Endothelial cell of umbilical vein (primary cell): ENCODE results near the gene FBXO27. TPM values are rescaled to one million over a fixed set of nuclear protein-coding genes. Genes with fewer than 3 reads are reported as not detected.

Experiments
- BruUV-seq: library from RNA; stranded (reverse); fragments of 400-500 nt; replicated peaks from 2 replicates; lab custom pipeline; 2021; lab: Mats Ljungman, UMichigan
- CTCF ChIA-PET: fragments of 300-600, 350-600 bp; sonication (Branson Sonifier 250); formaldehyde crosslinking; loops from one replicate; lab custom pipeline; 2021; ENCODE audit warnings: antibody characterized with exemption, inconsistent platforms; lab: Charles Lee
- POLR2A ChIA-PET: fragments of 300-600, 350-600 bp; sonication (Branson Sonifier 250); formaldehyde crosslinking; loops from one replicate; lab custom pipeline; 2021; ENCODE audit warnings: antibody characterized with exemption, inconsistent platforms; lab: Charles Lee
- DNase-seq: peaks from one replicate; pipeline ENCODE4 v3.0.0-alpha.2; 2011; ENCODE audit warnings: low read depth, low spot score
- FAIRE-seq: peaks from 2 replicates; lab custom pipeline; 2011; peaks lifted over from hg19 to GRCh38; lab: Jason Lieb, UNC
- H2AFZ ChIP-seq: 2 replicates; pipeline ENCODE4 v1.6.0; 2012; ENCODE audit warnings: low read depth, low read length, control low read depth, inconsistent platforms
- H3K27ac ChIP-seq: 2 replicates; pipeline ENCODE4 v1.5.1; 2011; ENCODE audit warnings: low read depth, mild to moderate bottlenecking, control low read depth, low read length, moderate library complexity; ENCODE audit not compliant: insufficient read depth
- H3K27me3 ChIP-seq, 2 experiments: 2 replicates each; pipeline versions ENCODE4 v1.6.0 to v1.6.1; 2011; ENCODE audit warnings: low read length in 2 of 2, mixed read lengths in 1 of 2; ENCODE audit not compliant: control insufficient read depth in 2 of 2, insufficient read depth in 2 of 2
- H3K36me3 ChIP-seq, 2 experiments: 2 replicates in 1 of 2; 3 replicates in 1 of 2; pipeline ENCODE4 v1.5.1; 2011; ENCODE audit warnings: low read length in 2 of 2, mild to moderate bottlenecking in 1 of 2, moderate library complexity in 1 of 2; ENCODE audit not compliant: control insufficient read depth in 2 of 2, insufficient read depth in 2 of 2; ENCODE audit errors: extremely low read depth in 1 of 2
- H3K4me1 ChIP-seq: 3 replicates; pipeline ENCODE4 v1.5.1; 2011; ENCODE audit warnings: mild to moderate bottlenecking, low read length; ENCODE audit not compliant: control insufficient read depth, insufficient read depth; ENCODE audit errors: extremely low read depth
- H3K4me2 ChIP-seq: 2 replicates; pipeline ENCODE4 v1.6.1; 2011; ENCODE audit warnings: low read length, control low read depth, mixed read lengths; ENCODE audit not compliant: insufficient read depth
- H3K4me3 ChIP-seq, 3 experiments: fragments of 200-600 bp in 1 of 3; sonication (generic), shearing (Covaris generic) in 1 of 3; replicated peaks in 1 of 3; 2 replicates each; pipeline ENCODE4 v1.5.1; 2011 to 2016; ENCODE audit warnings: control low read depth in 3 of 3, low read length in 3 of 3, mild to moderate bottlenecking in 2 of 3, inconsistent platforms in 1 of 3, low read depth in 1 of 3, moderate library complexity in 1 of 3; ENCODE audit not compliant: insufficient read depth in 1 of 3
- H3K79me2 ChIP-seq: 2 replicates; pipeline ENCODE4 v1.6.0; 2012; ENCODE audit warnings: low read length, inconsistent platforms; ENCODE audit not compliant: control insufficient read depth, insufficient read depth
- H3K9ac ChIP-seq: replicated peaks from 2 replicates; pipeline ENCODE3; 2011; ENCODE audit warnings: low read length, control low read depth; ENCODE audit not compliant: insufficient read depth; ENCODE audit errors: extremely low read depth
- H3K9me1 ChIP-seq: replicated peaks from 3 replicates; pipeline ENCODE4 v1.6.0; 2011; ENCODE audit warnings: mild to moderate bottlenecking, low read length; ENCODE audit not compliant: control insufficient read depth, insufficient read depth; ENCODE audit errors: extremely low read depth
- H3K9me3 ChIP-seq: replicated peaks from 2 replicates; pipeline ENCODE4 v1.5.1; 2012; ENCODE audit warnings: low read length, inconsistent platforms; ENCODE audit not compliant: control insufficient read depth, insufficient read depth
- H4K20me1 ChIP-seq: replicated peaks from 2 replicates; pipeline ENCODE3; 2011; ENCODE audit warnings: mild to moderate bottlenecking, low read length; ENCODE audit not compliant: control insufficient read depth, insufficient read depth; ENCODE audit errors: extremely low read depth
- EZH2 ChIP-seq: IDR thresholded peaks from 2 replicates; pipeline ENCODE4 v1.6.1; 2012; ENCODE audit warnings: borderline replicate concordance, low read depth, mild to moderate bottlenecking, moderate library complexity, low read length, inconsistent platforms; ENCODE audit not compliant: severe bottlenecking
- FOS ChIP-seq: IDR thresholded peaks from 2 replicates; pipeline ENCODE4 v1.6.1; 2011; ENCODE audit warnings: mild to moderate bottlenecking, low read length, moderate library complexity, borderline replicate concordance; ENCODE audit not compliant: insufficient read depth
- GATA2 ChIP-seq: IDR thresholded peaks from 2 replicates; pipeline ENCODE4 v1.7.0; 2011; ENCODE audit warnings: low read depth, mild to moderate bottlenecking, moderate library complexity, mixed read lengths, low read length; ENCODE audit not compliant: insufficient read length, insufficient read depth
- JUN ChIP-seq: IDR thresholded peaks from 2 replicates; pipeline ENCODE4 v1.6.1; 2011; ENCODE audit warnings: borderline replicate concordance, low read depth; ENCODE audit not compliant: insufficient read length, insufficient read depth
- MYC ChIP-seq: IDR thresholded peaks from one replicate; pipeline ENCODE4 v1.6.1; 2011; ENCODE audit warnings: mild to moderate bottlenecking, low read depth, low read length
- POLR2A ChIP-seq: IDR thresholded peaks from 2 replicates; pipeline ENCODE4 v1.6.1; 2012; ENCODE audit warnings: low read depth, mild to moderate bottlenecking, control low read depth, low read length
- POLR2AphosphoS5 ChIP-seq: IDR thresholded peaks from 2 replicates; pipeline ENCODE4 v1.6.1; 2012; ENCODE audit warnings: low read depth, mild to moderate bottlenecking, control low read depth, low read length, moderate library complexity; ENCODE audit not compliant: insufficient read depth
- dilution Hi-C: fragments of 300-500 bp; cut with MboI; formaldehyde crosslinking; loops from one replicate; pipeline ENCODE4 v1.15.0; 2019; ENCODE audit warnings: low sequenced_read_pairs; ENCODE audit not compliant: extremely low pct_ligation_motif_present
- intact Hi-C: fragments of 100-400 bp; cut with micrococcal nuclease; formaldehyde crosslinking; loops from one replicate; pipeline ENCODE4 v1.10.0; 2022
- polyA plus RNA-seq, 4 experiments: library from polyadenylated mRNA; depleted of rRNA in 3 of 4; stranded (reverse) in 3 of 4; unstranded in 1 of 4; fragments of >200 nt; gene quantifications; 2 replicates each; pipeline versions ENCODE4 v1.2.1 to v1.2.3, GENCODE V29; 2011 to 2012; ENCODE audit warnings: missing spikeins in 1 of 4
- total RNA-seq: library from RNA; stranded (reverse); gene quantifications from 2 replicates; pipeline ENCODE4 v1.2.3, GENCODE V29; 2021
- TF ChIP-seq, protein P1 (sequence below), 2 donors: IDR thresholded peaks; 1 replicate in 1 of 2; 2 replicates in 1 of 2; pipeline ENCODE4 v1.5.1; 2011; ENCODE audit warnings: low read length in 2 of 2, mild to moderate bottlenecking in 2 of 2, moderate library complexity in 2 of 2, control low read depth in 1 of 2, inconsistent platforms in 1 of 2, low read depth in 1 of 2; ENCODE audit not compliant: insufficient read depth in 1 of 2; ENCODE audit errors: extremely low read depth in 1 of 2
- TF ChIP-seq, protein P2 (sequence below): IDR thresholded peaks from 2 replicates; pipeline ENCODE4 v1.6.1; 2011; ENCODE audit not compliant: insufficient read depth, insufficient read length

FBXO27 gene
- total and polyA plus RNA-seq, 2 donors (not counting 3 experiments of a cell fraction or from before 2014, with no cell fraction given) = 3.5 to 4.2 TPM

DNA sequence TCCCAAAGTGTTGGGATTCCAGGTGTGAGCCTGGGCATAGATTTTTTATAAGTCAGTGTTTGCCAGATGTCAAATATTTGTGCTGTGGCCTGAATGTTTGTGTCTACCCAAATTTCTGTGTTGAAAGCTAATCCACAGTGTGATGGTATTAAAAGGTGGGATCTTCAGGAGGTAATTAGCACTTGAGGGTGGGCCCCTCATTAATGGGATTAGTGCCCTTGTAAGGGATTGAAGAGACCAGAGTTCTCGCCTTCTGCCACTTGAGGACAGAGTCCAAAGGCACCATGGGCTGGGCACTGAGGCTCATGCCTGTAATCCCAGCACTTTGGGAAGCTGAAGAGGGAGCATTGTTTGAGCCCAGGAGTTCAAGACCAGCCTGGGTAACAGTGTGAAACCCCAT, 47.1 kb downstream of the FBXO27 start:
- no TSS peak for BruUV-seq
- FAIRE-seq = no peak

More for the DNA sequence above, 47.1 kb downstream of the FBXO27 start:
- no peak overlapping the region for H3K4me2 ChIP-seq
- H3K4me3 ChIP-seq = no peak overlapping the region
- H4K20me1 ChIP-seq = no peaks in the 10 kb centered on the region
- H3K36me3 ChIP-seq = no peaks in the 10 kb centered on the region
- H3K79me2 ChIP-seq = no peaks in the 10 kb centered on the region
- no peak overlapping the region for H3K27ac ChIP-seq
- ChIA-PET POLR2A (no interaction called here), CTCF (interaction anchor here (0.9 to 1.2 kb wide), 2 partner anchors 9 to 67 kb away, joined by 3 to 7 read pairs; partner anchors contain the start of gene FBXO17)
- no peak overlapping the region for H3K9ac ChIP-seq
- intact Hi-C loops = no loop called here
- no peak overlapping the region for H2AFZ ChIP-seq
- dilution Hi-C loops = no loop called here
- H3K9me1 ChIP-seq = no peaks in the 10 kb centered on the region
- TF ChIP-seq EZH2 (no peak), FOS (no peak), JUN (no peak), POLR2AphosphoS5 (no peak), MYC (no peak), POLR2A (no peak), GATA2 (no peak)
- TF ChIP-seq, protein P1, sequence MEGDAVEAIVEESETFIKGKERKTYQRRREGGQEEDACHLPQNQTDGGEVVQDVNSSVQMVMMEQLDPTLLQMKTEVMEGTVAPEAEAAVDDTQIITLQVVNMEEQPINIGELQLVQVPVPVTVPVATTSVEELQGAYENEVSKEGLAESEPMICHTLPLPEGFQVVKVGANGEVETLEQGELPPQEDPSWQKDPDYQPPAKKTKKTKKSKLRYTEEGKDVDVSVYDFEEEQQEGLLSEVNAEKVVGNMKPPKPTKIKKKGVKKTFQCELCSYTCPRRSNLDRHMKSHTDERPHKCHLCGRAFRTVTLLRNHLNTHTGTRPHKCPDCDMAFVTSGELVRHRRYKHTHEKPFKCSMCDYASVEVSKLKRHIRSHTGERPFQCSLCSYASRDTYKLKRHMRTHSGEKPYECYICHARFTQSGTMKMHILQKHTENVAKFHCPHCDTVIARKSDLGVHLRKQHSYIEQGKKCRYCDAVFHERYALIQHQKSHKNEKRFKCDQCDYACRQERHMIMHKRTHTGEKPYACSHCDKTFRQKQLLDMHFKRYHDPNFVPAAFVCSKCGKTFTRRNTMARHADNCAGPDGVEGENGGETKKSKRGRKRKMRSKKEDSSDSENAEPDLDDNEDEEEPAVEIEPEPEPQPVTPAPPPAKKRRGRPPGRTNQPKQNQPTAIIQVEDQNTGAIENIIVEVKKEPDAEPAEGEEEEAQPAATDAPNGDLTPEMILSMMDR (IDR thresholded peaks at IDR 0.05; ENCODE audit: extremely low read depth in 1 of 2, insufficient read depth in 1 of 2, low read depth in 1 of 2, low read length in 2 of 2) = no peak
- TF ChIP-seq, protein P2, sequence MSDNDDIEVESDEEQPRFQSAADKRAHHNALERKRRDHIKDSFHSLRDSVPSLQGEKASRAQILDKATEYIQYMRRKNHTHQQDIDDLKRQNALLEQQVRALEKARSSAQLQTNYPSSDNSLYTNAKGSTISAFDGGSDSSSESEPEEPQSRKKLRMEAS = no peak
- H3K4me1 ChIP-seq = no peaks in the 10 kb centered on the region
- H3K9me3 ChIP-seq = no peaks in the 10 kb centered on the region
- H3K27me3 ChIP-seq = peaks cover 0 to 2% of the 10 kb centered on the region in 2 experiments
- DNase-seq = no peak
